ENCODE measurements around the gene ELN.

DNA sequence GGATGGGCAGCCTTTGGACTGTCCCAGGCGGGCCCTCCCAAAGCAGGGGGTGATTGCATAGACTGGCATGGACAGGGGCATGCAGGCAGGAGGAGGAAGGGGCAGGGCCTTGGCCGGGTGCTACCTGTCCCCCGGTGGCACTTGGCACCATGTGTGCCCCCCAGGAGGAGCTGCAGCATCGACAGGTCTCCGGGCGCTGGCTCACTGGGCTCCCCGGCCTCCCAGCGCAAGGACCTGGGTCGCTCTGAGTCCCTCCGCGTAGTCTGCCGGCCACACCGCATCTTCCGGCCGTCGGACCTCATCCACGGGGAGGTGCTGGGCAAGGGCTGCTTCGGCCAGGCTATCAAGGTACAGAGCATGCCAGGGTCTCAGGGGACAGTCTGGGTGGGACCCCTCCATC, 78.9 kb downstream of the ELN start:
- TF ChIP-seq, protein P1, sequence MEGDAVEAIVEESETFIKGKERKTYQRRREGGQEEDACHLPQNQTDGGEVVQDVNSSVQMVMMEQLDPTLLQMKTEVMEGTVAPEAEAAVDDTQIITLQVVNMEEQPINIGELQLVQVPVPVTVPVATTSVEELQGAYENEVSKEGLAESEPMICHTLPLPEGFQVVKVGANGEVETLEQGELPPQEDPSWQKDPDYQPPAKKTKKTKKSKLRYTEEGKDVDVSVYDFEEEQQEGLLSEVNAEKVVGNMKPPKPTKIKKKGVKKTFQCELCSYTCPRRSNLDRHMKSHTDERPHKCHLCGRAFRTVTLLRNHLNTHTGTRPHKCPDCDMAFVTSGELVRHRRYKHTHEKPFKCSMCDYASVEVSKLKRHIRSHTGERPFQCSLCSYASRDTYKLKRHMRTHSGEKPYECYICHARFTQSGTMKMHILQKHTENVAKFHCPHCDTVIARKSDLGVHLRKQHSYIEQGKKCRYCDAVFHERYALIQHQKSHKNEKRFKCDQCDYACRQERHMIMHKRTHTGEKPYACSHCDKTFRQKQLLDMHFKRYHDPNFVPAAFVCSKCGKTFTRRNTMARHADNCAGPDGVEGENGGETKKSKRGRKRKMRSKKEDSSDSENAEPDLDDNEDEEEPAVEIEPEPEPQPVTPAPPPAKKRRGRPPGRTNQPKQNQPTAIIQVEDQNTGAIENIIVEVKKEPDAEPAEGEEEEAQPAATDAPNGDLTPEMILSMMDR (IDR thresholded peaks at IDR 0.05), result no peak
- no peak for TF ChIP-seq POLR2A (IDR thresholded peaks at IDR 0.05)
